Breast epithelium (tissue), 3 donors: ENCODE results near the gene GALNTL6.

ENCODE experiments used
- POLR2A ChIP-seq: fragments of 450-650 bp; IDR thresholded peaks from one replicate; pipeline ENCODE4 v1.6.1; 2016; ENCODE audit warnings: antibody characterized with exemption, mild to moderate bottlenecking, moderate library complexity
- POLR2AphosphoS5 ChIP-seq, 3 donors: sonication (generic); formaldehyde crosslinking; IDR thresholded peaks; one replicate each; pipeline ENCODE4 v1.6.1; 2017; ENCODE audit warnings: antibody characterized with exemption in 3 of 3
- TF ChIP-seq, protein P1 (sequence below), 3 donors: fragments of 450-650 bp; IDR thresholded peaks; one replicate each; pipeline ENCODE4 v1.5.1; 2016 to 2017; ENCODE audit warnings: antibody characterized with exemption in 3 of 3, mild to moderate bottlenecking in 3 of 3, moderate library complexity in 3 of 3

DNA sequence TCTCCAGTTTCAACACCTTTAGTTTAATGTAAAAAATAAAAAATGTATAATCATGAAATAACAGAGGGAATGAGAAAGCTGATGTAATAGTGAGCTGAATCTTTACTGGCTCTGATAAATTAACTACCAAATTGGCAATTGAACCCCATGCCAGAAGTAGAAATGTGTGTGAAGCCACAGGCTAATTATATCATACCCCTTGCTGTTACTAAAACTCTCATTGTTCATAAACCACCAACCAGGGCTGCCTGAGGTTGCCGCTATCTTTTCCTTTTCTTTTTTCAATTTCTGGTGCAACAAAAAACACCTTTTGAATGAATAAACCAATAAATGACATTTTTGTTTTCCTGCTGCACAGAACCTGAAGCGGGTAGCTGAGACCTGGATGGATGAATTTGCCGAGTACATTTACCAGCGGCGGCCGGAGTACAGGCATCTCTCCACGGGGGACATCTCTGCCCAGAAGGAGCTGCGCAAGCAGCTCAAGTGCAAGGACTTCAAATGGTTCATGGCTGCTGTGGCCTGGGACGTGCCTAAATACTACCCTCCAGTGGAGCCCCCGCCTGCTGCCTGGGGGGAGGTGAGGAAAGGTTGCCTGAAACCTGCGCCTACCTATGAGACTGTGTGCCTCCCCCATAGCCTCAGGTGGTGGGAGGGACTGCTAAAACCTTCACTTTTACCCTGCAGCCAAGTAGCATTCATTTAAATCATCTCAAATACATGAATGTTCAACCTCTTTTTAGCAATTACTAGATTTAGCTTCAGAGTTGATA is 1138.7 kb downstream of the GALNTL6 start:
- TF ChIP-seq, protein P1, sequence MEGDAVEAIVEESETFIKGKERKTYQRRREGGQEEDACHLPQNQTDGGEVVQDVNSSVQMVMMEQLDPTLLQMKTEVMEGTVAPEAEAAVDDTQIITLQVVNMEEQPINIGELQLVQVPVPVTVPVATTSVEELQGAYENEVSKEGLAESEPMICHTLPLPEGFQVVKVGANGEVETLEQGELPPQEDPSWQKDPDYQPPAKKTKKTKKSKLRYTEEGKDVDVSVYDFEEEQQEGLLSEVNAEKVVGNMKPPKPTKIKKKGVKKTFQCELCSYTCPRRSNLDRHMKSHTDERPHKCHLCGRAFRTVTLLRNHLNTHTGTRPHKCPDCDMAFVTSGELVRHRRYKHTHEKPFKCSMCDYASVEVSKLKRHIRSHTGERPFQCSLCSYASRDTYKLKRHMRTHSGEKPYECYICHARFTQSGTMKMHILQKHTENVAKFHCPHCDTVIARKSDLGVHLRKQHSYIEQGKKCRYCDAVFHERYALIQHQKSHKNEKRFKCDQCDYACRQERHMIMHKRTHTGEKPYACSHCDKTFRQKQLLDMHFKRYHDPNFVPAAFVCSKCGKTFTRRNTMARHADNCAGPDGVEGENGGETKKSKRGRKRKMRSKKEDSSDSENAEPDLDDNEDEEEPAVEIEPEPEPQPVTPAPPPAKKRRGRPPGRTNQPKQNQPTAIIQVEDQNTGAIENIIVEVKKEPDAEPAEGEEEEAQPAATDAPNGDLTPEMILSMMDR (IDR thresholded peaks at IDR 0.05), result no peak
- TF ChIP-seq POLR2A (no peak), POLR2AphosphoS5 (IDR thresholded peaks at IDR 0.05) (no peak)
